ENCODE data around the gene CD300A. TPM values are rescaled to one million over a fixed set of nuclear protein-coding genes. Genes with fewer than 3 reads are reported as not detected.

Gene CD300A
- total and polyA plus RNA-seq, 2 donors (not counting 1 experiment from before 2014, with no cell fraction given), result not detected

DNA sequence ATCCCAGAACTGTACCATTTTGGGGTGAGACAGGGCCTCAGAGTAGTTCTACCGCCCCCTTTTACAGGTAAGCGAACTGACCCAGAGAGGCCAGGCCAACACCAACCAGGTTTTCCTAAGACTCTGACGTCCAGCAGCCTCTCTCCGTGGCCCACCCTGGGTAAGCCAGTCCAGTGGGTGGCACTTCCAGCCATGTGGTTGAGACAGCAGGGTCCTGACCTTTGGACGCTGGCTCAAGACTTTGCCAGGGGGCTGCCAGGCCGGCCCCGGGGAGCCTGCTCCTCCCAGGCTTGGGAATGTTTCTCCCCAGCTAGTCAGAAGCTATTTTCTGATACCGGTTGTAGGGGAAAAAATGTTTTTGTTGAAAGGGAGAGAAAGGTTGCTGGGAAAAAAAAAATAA is 17.7 kb upstream of the CD300A start:
- no peak overlapping the region for H3K9ac ChIP-seq (ENCODE audit: insufficient read depth, low read length)
- H2AFZ ChIP-seq (ENCODE audit: low read length), result no peak overlapping the region
- no peak overlapping the region for H3K4me2 ChIP-seq (ENCODE audit: extremely low read depth, insufficient read depth, low read length)
- H3K4me3 ChIP-seq (replicated peaks in 1 of 4; ENCODE audit: control extremely low read depth in 1 of 4, insufficient read depth in 1 of 4, low read depth in 3 of 4, low read length in 4 of 4), result no peak overlapping the region
- no peaks in the 10 kb centered on the region for H3K27me3 ChIP-seq (ENCODE audit: control insufficient read depth, insufficient read depth, low read length)
- DNase-seq (ENCODE audit: low read depth in 2 of 2), result no peak
- TF ChIP-seq EZH2 (IDR thresholded peaks at IDR 0.05; ENCODE audit: low read length, missing control alignments) (no peak), CTCF (conservative IDR thresholded peaks at IDR 0.05 in 1 of 2, IDR thresholded peaks at IDR 0.05 in 1 of 2; ENCODE audit: low read depth in 1 of 2, low read length in 2 of 2) (no peak)
- no peaks in the 10 kb centered on the region for H3K36me3 ChIP-seq (ENCODE audit: control insufficient read depth, insufficient read depth, low read length)
- H3K27ac ChIP-seq (ENCODE audit: insufficient read depth, low read length), result no peak overlapping the region
- no peaks in the 10 kb centered on the region for H4K20me1 ChIP-seq (ENCODE audit: control insufficient read depth, extremely low read depth, insufficient read depth, low read length)
- no peaks in the 10 kb centered on the region for H3K79me2 ChIP-seq (ENCODE audit: control insufficient read depth, insufficient read depth, low read length)
- no peaks in the 10 kb centered on the region for H3K4me1 ChIP-seq (ENCODE audit: control insufficient read depth, extremely low read depth, insufficient read depth, low read length)
- H3K9me3 ChIP-seq (ENCODE audit: control insufficient read depth, insufficient read depth, low read depth, low read length), result no peaks in the 10 kb centered on the region

- no peak overlapping the region for H3K9ac ChIP-seq (ENCODE audit: insufficient read depth, low read length)
- H3K79me2 ChIP-seq (ENCODE audit: control insufficient read depth, insufficient read depth, low read length), result no peaks in the 10 kb centered on the region
- H3K27ac ChIP-seq (ENCODE audit: insufficient read depth, low read length), result no peak overlapping the region
- H3K4me2 ChIP-seq (ENCODE audit: extremely low read depth, insufficient read depth, low read length), result no peak overlapping the region
- TF ChIP-seq CTCF (conservative IDR thresholded peaks at IDR 0.05 in 1 of 2, IDR thresholded peaks at IDR 0.05 in 1 of 2; ENCODE audit: low read depth in 1 of 2, low read length in 2 of 2), result no peak
- TF ChIP-seq EZH2 (IDR thresholded peaks at IDR 0.05; ENCODE audit: low read length, missing control alignments), result no peak
- H3K9me3 ChIP-seq (ENCODE audit: control insufficient read depth, insufficient read depth, low read depth, low read length), result no peaks in the 10 kb centered on the region
- no peaks in the 10 kb centered on the region for H3K36me3 ChIP-seq (ENCODE audit: control insufficient read depth, insufficient read depth, low read length)
- H2AFZ ChIP-seq (ENCODE audit: low read length), result no peak overlapping the region
- no peak for DNase-seq (ENCODE audit: low read depth in 2 of 2)
- no peaks in the 10 kb centered on the region for H3K27me3 ChIP-seq (ENCODE audit: control insufficient read depth, insufficient read depth, low read length)
- H3K4me1 ChIP-seq (ENCODE audit: control insufficient read depth, extremely low read depth, insufficient read depth, low read length), result no peaks in the 10 kb centered on the region
- H3K4me3 ChIP-seq (replicated peaks in 1 of 4; ENCODE audit: control extremely low read depth in 1 of 4, insufficient read depth in 1 of 4, low read depth in 3 of 4, low read length in 4 of 4), result no peak overlapping the region
- H4K20me1 ChIP-seq (ENCODE audit: control insufficient read depth, extremely low read depth, insufficient read depth, low read length), result no peaks in the 10 kb centered on the region
These were observed 17.1 kb upstream of the CD300A start for GRCh38 chr17:74449306-74449705.

DNA sequence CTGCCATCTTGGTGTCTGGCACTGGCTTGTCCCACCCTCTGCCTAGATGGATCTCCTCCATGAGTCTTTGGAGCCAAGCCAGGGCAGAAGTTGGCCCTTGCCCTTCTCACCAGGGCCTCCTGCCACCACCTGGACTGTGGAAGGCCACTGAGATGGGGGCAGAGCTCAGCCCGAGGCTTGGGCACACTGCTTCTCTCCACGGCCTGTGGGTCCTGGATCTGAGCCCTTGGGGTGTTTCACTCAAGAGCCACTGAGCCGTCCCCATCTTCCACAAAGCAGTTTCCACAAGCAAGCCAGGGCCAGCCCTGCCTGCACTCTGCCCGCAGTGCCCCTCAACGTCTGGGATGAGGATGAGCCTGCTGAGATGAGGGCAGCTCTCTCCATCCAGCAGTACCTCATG is 16.7 kb upstream of the CD300A start:
- Histone ChIP-seq H3K4me3 (replicated peaks in 1 of 4; ENCODE audit: control extremely low read depth in 1 of 4, insufficient read depth in 1 of 4, low read depth in 3 of 4, low read length in 4 of 4) (no peak overlapping the region), H4K20me1 (ENCODE audit: control insufficient read depth, extremely low read depth, insufficient read depth, low read length) (no peaks in the 10 kb centered on the region), H3K9ac (ENCODE audit: insufficient read depth, low read length) (no peak overlapping the region), H2AFZ (ENCODE audit: low read length) (no peak overlapping the region), H3K9me3 (ENCODE audit: control insufficient read depth, insufficient read depth, low read depth, low read length) (no peaks in the 10 kb centered on the region), H3K79me2 (ENCODE audit: control insufficient read depth, insufficient read depth, low read length) (no peaks in the 10 kb centered on the region), H3K4me2 (ENCODE audit: extremely low read depth, insufficient read depth, low read length) (no peak overlapping the region), H3K27me3 (ENCODE audit: control insufficient read depth, insufficient read depth, low read length) (no peaks in the 10 kb centered on the region), H3K36me3 (ENCODE audit: control insufficient read depth, insufficient read depth, low read length) (no peaks in the 10 kb centered on the region), H3K27ac (ENCODE audit: insufficient read depth, low read length) (no peak overlapping the region), H3K4me1 (ENCODE audit: control insufficient read depth, extremely low read depth, insufficient read depth, low read length) (no peaks in the 10 kb centered on the region)
- no peak for DNase-seq (ENCODE audit: low read depth in 2 of 2)
- no peak for TF ChIP-seq EZH2 (IDR thresholded peaks at IDR 0.05; ENCODE audit: low read length, missing control alignments)
- TF ChIP-seq CTCF (conservative IDR thresholded peaks at IDR 0.05 in 1 of 2, IDR thresholded peaks at IDR 0.05 in 1 of 2; ENCODE audit: low read depth in 1 of 2, low read length in 2 of 2), result no peak
